ENCODE results near the gene HCN2.

The HCN2 gene

DNA sequence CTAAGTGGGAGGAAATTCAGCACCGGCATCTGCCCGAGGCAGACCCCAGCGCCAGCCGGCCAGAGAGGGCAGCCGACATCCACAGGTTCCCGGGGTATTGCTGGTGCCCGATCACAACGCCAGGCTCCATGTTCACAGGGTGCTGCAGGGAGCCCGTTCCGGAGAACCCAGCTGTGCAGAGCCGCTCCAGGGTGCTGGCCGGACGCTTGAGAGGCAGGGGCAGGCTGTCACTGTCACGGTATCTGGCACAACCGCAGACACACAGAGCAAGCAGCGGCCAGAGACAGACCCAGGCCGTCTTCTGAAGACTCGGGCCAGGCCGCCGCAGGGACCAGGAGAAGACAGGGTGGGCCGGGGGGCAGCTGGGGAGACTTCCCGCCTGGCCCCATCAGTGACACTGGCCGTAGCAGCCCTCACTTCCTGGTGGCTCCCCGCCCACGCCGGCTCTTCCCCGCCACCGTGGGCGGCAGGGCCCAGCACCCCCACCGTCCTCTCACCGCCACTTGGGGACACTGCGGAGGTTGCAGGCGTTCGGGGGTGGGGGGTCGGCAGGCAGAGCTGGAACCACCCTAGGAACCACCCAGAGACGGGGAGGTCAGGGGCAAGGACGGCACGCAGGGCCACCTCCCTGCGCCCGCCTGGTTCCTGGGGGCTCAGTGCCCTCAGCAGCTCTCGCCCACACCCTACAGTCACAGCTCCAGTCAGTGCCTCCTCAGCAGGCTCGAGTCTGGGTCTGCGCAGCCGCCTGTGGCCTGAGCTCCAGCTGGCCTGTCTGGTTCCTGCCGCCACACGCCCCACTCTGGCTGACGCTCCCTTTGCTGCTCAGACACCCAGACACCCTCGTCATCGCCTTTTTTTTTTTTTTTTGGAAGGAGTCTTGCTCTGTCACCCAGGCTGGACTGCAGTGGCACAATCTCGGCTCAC is 69.5 kb downstream of the HCN2 start:
- no peak for DNase-seq

GRCh38 chr19:660793-661426 is 71.2 kb downstream of the HCN2 start:
- no peak for DNase-seq

DNA sequence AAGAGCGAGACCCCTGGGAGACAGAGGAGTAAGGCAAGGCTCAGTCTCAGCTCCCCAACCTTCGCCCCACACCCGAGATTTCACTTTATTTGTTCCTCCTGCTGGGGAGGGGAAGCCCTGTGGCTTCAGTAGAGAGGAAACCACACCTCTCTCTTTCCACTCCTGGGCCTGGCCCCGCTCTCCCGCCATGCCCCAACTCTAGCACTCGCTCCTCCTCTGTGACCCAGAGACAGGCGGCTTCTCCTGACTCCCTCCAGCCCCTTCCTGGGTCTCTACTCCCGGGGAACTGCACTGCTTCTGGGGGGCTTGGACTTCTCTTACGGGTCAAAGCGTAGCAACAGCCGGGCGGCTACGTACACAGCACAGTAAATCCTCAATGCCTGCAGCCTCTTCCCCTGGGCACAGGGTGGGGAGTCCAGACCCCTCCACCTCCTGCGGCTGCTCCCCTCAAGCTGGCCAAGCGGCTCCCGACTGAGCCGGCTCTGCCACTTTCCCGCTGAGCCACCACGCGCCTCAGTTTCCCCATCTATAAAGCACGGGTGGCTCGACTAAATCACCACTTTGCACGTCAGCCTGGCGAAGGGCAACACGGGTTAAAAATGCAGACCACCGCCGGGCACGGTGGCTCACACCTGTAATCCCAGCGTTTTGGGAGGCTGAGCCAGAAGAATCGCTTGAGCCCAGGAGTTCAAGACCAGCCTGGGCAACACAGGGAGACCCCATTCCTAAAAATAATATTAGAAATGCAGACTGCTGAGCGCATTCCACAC is 71.9 kb downstream of the HCN2 start:
- DNase-seq, result peak; percentile 69

DNA sequence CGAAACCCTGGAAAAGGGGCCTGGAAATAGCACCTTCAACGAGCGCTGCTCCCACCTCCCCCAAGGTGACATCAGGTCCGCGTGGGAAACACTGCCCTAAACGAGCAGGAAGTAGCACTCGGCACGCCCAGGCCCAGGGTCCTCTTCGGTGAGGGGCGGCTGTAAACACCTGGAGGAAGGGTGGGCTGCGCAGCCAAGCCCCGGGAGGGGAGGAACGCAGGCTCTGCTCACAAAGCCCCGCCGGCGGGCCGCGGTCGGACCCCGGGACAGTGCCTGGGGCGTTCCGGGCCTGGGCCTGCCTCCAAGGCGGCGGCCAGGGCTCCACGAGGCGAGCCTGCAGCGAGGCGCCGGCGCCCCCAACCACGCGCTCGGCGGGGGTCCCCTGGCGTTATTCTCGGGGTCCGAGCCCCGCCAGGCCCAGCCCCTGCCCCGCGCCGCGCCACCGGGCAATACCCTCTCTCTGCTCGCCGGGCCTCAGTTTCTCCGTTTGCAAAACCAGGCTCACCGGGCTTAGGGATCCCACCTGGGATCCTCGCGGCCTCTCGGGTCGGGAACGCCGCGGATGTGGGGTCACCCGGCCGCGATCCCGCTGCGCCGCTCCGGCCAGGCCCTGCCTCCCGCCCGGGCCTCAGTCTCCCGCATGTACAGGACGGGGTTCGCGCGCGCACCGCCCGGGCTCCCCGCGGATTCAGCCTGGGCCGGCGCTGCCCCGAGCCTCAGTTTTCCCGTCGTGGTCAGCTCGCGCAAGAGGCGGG is 72.7 kb downstream of the HCN2 start:
- peak; percentile 64 for DNase-seq

GRCh38 chr19:662962-663681 is 73.4 kb downstream of the HCN2 start, which contains the start of gene RNF126:
Gene RNF126, minus strand, starts transcription at chr19:663214. Its CDS starts 93 bp downstream, at chr19:663121.
- DNase-seq, result peak; percentile 89

DNA sequence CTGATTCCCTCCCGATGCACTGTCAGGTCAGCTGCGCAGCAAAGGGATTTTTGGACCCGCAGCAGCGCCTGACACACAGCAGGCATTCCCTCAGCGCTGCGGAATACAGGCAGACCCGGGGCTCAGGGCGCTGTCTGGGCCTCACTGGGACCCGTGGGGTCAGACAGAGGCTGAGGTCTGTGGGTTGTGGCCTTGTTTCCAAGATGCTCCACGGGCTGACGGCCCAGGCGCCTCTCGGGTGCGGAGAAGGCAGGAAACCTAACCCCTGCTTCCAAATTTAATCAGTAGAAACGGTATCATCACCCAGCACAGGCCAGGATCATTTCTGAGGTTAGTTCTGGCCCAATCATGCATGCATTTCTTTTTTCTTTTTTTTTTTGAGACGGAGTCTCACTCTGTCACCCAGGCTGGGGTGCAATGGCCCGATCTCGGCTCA is 74.0 kb downstream of the HCN2 start:
- no peak for DNase-seq

DNA sequence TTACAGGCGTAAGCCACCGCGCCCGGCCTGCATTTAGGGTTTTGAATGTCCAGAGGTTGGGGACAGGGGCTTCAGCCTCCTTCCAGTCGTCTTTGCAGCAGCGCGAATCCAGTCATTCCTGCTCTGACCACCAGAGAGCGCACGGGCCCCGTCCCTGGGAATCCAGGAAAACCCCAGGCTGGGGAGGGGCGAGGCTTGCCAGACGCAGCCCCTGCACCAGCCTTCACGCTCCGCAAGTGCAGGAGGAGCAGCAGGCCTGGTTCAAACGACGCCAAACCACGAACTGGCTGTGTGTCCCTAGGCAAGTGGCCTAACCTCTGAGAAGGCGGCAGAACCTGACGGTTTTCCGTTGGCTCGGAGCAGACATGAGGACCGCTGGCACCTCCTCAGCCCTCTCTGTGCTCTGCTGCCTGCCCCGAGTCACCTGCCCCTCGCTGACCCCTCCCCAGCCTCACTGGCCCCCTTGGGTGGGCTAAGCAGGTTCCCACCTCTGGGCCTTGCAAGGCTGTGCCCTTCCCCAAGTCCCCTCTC is 75.3 kb downstream of the HCN2 start:
- peak; percentile 77 for DNase-seq
